ENCODE measurements around the gene ZNF662. TPM values are rescaled to one million over a fixed set of nuclear protein-coding genes. Genes with fewer than 3 reads are reported as not detected.

Gene ZNF662
- total and polyA plus RNA-seq, 2 of the 13 experiments (the other 11 are each of a cell fraction or from before 2014, with no cell fraction given) = not detected

DNA sequence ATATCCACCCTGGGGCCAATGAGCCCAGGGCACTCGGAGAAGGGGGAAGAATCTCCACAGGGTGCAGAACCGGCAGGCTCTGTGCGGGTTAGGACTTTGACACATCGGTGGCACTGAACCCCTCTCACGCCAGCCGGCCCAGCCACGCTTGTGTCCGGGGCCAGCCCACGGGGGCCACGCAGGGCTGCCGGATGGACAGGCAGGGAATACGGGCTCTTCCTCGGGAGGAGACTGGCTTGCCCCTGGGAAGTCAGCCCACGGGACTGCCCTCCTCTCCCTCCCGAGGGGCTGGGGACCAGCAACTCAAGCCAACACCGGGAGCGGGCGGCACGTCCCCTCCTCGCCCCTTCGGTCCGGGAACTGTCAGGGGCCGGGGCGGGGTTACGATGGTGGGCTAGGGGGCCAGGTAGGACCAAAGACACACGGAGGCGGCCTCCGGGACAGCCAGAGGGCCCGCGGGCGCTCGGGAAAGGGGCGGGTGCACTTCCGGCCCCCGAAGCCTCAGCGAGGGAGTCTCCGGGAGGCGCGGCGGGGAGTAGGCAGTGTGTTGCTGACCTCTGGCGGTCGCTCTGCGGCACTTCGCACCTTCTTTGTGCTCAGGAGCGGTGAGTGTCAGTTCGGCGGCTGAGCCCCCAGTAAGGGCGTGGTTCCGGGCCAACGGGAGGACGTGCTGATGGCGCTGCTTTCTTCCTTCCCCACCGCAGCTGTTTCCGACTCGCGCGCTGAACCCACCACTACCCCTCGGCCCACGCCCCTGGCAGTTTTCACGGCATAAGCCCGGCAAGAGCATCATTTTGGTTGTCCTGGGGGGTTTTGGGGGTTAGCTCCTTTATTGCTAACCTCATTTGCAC, 25.1 kb upstream of the ZNF662 start (continued):
- TF ChIP-seq, protein P1, sequence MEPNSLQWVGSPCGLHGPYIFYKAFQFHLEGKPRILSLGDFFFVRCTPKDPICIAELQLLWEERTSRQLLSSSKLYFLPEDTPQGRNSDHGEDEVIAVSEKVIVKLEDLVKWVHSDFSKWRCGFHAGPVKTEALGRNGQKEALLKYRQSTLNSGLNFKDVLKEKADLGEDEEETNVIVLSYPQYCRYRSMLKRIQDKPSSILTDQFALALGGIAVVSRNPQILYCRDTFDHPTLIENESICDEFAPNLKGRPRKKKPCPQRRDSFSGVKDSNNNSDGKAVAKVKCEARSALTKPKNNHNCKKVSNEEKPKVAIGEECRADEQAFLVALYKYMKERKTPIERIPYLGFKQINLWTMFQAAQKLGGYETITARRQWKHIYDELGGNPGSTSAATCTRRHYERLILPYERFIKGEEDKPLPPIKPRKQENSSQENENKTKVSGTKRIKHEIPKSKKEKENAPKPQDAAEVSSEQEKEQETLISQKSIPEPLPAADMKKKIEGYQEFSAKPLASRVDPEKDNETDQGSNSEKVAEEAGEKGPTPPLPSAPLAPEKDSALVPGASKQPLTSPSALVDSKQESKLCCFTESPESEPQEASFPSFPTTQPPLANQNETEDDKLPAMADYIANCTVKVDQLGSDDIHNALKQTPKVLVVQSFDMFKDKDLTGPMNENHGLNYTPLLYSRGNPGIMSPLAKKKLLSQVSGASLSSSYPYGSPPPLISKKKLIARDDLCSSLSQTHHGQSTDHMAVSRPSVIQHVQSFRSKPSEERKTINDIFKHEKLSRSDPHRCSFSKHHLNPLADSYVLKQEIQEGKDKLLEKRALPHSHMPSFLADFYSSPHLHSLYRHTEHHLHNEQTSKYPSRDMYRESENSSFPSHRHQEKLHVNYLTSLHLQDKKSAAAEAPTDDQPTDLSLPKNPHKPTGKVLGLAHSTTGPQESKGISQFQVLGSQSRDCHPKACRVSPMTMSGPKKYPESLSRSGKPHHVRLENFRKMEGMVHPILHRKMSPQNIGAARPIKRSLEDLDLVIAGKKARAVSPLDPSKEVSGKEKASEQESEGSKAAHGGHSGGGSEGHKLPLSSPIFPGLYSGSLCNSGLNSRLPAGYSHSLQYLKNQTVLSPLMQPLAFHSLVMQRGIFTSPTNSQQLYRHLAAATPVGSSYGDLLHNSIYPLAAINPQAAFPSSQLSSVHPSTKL (CRISPR knock-in tag; IDR thresholded peaks at IDR 0.05) = peak; percentile 70
- TF ChIP-seq ZC3H4 (CRISPR knock-in tag; IDR thresholded peaks at IDR 0.05; ENCODE audit: borderline replicate concordance) (no peak), CBX5 (CRISPR knock-in tag; IDR thresholded peaks at IDR 0.05; ENCODE audit: borderline replicate concordance) (peak; percentile 72; the same call in 1 of the 2 replicates), ZMAT3 (CRISPR knock-in tag; conservative IDR thresholded peaks at IDR 0.05) (no peak), ZNF101 (CRISPR knock-in tag; IDR thresholded peaks at IDR 0.05; ENCODE audit: borderline replicate concordance, low read depth) (no peak), ASH2L (IDR thresholded peaks at IDR 0.05; ENCODE audit: insufficient read length, low read depth, low read length) (no peak), ERF (CRISPR knock-in tag; IDR thresholded peaks at IDR 0.05) (peak; percentile 84; the same call in 1 of the 2 replicates), ATF7-NPFF (CRISPR knock-in tag; IDR thresholded peaks at IDR 0.05; ENCODE audit: low read depth) (0 out of 2 replicates have a peak, but pooled peaks have one; percentile 51), ZNF263 (CRISPR knock-in tag; IDR thresholded peaks at IDR 0.05) (no peak), SIN3B (IDR thresholded peaks at IDR 0.05; ENCODE audit: low read length) (no peak), ZNF552 (CRISPR knock-in tag; IDR thresholded peaks at IDR 0.05; ENCODE audit: borderline replicate concordance) (no peak), SOX13 (IDR thresholded peaks at IDR 0.05) (no peak), SOX13 (CRISPR knock-in tag; conservative IDR thresholded peaks at IDR 0.05 in 1 of 2, IDR thresholded peaks at IDR 0.05 in 1 of 2) (0 out of 4 replicates have a peak, but pooled peaks of 1 of the 2 experiments have one; percentile 42), ETV6 (CRISPR knock-in tag; conservative IDR thresholded peaks at IDR 0.05) (0 out of 2 replicates have a peak, but pooled peaks have one; percentile 51), ISX (CRISPR knock-in tag; conservative IDR thresholded peaks at IDR 0.05) (no peak), POGZ (CRISPR knock-in tag; IDR thresholded peaks at IDR 0.05) (0 out of 2 replicates have a peak, but pooled peaks have one; percentile 39)
- TF ChIP-seq, protein P2, sequence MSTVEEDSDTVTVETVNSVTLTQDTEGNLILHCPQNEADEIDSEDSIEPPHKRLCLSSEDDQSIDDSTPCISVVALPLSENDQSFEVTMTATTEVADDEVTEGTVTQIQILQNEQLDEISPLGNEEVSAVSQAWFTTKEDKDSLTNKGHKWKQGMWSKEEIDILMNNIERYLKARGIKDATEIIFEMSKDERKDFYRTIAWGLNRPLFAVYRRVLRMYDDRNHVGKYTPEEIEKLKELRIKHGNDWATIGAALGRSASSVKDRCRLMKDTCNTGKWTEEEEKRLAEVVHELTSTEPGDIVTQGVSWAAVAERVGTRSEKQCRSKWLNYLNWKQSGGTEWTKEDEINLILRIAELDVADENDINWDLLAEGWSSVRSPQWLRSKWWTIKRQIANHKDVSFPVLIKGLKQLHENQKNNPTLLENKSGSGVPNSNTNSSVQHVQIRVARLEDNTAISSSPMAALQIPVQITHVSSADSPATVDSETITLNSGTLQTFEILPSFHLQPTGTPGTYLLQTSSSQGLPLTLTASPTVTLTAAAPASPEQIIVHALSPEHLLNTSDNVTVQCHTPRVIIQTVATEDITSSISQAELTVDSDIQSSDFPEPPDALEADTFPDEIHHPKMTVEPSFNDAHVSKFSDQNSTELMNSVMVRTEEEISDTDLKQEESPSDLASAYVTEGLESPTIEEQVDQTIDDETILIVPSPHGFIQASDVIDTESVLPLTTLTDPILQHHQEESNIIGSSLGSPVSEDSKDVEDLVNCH (CRISPR knock-in tag; IDR thresholded peaks at IDR 0.05) = no peak
- TF ChIP-seq, protein P3, sequence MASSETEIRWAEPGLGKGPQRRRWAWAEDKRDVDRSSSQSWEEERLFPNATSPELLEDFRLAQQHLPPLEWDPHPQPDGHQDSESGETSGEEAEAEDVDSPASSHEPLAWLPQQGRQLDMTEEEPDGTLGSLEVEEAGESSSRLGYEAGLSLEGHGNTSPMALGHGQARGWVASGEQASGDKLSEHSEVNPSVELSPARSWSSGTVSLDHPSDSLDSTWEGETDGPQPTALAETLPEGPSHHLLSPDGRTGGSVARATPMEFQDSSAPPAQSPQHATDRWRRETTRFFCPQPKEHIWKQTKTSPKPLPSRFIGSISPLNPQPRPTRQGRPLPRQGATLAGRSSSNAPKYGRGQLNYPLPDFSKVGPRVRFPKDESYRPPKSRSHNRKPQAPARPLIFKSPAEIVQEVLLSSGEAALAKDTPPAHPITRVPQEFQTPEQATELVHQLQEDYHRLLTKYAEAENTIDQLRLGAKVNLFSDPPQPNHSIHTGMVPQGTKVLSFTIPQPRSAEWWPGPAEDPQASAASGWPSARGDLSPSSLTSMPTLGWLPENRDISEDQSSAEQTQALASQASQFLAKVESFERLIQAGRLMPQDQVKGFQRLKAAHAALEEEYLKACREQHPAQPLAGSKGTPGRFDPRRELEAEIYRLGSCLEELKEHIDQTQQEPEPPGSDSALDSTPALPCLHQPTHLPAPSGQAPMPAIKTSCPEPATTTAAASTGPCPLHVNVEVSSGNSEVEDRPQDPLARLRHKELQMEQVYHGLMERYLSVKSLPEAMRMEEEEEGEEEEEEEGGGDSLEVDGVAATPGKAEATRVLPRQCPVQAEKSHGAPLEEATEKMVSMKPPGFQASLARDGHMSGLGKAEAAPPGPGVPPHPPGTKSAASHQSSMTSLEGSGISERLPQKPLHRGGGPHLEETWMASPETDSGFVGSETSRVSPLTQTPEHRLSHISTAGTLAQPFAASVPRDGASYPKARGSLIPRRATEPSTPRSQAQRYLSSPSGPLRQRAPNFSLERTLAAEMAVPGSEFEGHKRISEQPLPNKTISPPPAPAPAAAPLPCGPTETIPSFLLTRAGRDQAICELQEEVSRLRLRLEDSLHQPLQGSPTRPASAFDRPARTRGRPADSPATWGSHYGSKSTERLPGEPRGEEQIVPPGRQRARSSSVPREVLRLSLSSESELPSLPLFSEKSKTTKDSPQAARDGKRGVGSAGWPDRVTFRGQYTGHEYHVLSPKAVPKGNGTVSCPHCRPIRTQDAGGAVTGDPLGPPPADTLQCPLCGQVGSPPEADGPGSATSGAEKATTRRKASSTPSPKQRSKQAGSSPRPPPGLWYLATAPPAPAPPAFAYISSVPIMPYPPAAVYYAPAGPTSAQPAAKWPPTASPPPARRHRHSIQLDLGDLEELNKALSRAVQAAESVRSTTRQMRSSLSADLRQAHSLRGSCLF (CRISPR knock-in tag; IDR thresholded peaks at IDR 0.05; ENCODE audit: borderline replicate concordance) = no peak
